ENCODE results near the gene BMPR1A. TPM values are rescaled to one million over a fixed set of nuclear protein-coding genes. Genes with fewer than 3 reads are reported as not detected.
"Not testable (repeated sequence)": the region's sequence is repeated elsewhere in the genome, so short reads cannot be mapped to it uniquely, and the experiment has no call there.

Gene BMPR1A
- total RNA-seq, 2 donors from 2014 or later, result 3.5 to 14.6 TPM

DNA sequence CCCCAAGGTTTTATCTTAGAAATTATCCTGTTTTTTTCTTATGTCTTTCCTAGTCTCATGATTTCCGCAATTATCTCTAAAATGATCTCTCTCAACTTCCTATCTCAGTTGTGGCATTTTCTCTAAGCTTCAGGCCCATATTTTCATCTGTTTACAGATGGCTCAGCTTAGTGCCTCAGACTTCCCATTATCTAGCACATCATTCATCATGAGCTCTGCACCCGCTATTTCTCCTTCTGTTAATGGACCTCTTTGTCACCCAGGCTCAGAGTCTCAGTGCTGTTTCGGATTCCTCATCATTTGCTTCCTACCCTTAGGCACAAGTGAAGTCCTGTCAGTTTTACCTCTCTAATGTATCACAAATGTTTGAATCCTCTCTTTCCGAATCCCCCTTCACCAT lies 84.1 kb downstream of the BMPR1A start:
- H3K36me3 Mint-ChIP-seq, result no peaks in the 10 kb centered on the region
- DNase-seq (ENCODE audit: low spot score in 2 of 2), result no peak
- no peak for ATAC-seq
- H3K27ac Mint-ChIP-seq, result no peak overlapping the region
- no peaks in the 10 kb centered on the region for H3K9me3 Mint-ChIP-seq

DNA sequence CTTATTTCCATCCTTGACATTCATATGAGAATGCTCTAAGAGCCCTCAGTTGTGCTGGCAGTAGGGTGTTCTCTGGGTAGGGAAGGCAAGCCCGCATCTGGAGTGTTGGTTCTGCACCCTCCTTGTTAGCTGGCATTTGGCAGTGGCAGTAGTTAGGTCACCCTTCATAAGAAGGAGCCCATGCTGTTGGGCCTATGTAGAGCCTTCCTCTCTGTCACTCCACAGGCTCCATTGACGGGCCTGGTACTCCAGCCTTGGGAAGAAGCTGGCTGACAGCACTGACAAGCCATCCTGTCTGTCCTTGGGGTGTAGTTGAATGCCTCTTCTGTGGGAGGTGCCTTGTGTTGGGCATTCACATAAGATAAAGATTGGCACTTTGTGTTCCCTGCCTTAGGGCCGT lies 89.7 kb downstream of the BMPR1A start:
- no peaks in the 10 kb centered on the region for H3K9me3 Mint-ChIP-seq
- ATAC-seq (no peak), DNase-seq (ENCODE audit: low spot score in 2 of 2) (no peak)
- no peak overlapping the region for H3K27ac Mint-ChIP-seq
- no peaks in the 10 kb centered on the region for H3K36me3 Mint-ChIP-seq

DNA sequence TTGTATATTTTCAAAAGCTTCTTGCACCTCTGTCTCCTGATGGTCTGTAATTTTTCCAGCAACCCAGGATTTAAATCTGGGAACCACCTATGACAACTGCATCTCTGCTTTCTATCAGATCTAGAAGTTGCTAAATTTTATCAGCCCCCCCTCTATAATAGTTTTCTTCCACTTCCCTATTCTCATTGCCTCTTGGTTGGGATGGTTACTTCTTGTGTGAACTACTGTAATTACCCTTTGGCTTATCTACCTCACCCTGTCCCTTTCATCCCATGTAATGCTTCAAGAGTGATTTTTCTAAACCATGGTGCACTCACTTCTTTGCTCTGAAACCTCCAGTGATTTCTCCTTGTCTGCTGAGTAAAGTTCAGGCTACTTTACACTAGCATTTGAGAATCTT lies 92.3 kb downstream of the BMPR1A start:
- Mint-ChIP-seq H3K27ac (no peak overlapping the region), H3K9me3 (peaks cover 0 to 3% of the 10 kb centered on the region in 2 donors)
- ATAC-seq, result no peak

DNA sequence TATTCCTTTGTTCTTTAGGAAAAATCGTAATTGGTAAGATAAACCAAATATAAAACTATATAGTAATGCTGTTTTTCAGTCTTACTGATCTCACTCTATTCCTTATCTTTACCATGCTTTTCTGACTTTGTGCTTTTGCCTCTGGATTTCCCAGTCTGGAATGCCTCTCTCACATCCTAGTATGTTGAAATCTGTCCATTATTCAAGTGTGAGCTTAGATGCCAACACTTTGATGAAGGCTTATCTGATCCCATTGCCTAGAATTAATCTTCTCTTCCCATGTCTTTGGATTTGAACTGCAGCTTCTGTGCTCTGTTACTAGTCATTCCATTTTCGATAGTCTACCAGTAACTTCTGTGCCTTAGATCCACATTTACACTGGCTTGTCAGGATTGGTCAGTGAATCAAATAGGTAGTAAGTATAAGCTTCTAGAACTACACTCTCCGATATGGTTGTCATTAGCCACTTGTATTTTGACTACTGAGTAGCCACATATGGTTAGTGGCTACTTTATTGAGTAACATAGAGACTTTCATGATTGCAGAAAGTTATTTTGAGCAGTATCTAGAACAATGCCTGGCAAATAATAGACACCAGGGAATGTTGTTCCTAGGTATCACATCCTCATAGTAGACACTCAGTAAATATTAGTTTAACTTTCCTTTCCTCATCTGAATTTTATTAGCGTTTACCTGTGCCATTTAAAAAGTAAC lies 92.9 kb downstream of the BMPR1A start:
- Mint-ChIP-seq H3K27ac (no peak overlapping the region), H3K9me3 (peaks cover 0 to 3% of the 10 kb centered on the region in 2 donors), H3K36me3 (peaks cover 10 to 11% of the 10 kb centered on the region in 2 donors)
- DNase-seq (ENCODE audit: low spot score in 2 of 2), result no peak
- no peak for ATAC-seq

More for the DNA sequence above, 92.3 kb downstream of the BMPR1A start:
- DNase-seq (ENCODE audit: low spot score in 2 of 2), result no peak
- peaks cover 10 to 11% of the 10 kb centered on the region in 2 donors for H3K36me3 Mint-ChIP-seq

DNA sequence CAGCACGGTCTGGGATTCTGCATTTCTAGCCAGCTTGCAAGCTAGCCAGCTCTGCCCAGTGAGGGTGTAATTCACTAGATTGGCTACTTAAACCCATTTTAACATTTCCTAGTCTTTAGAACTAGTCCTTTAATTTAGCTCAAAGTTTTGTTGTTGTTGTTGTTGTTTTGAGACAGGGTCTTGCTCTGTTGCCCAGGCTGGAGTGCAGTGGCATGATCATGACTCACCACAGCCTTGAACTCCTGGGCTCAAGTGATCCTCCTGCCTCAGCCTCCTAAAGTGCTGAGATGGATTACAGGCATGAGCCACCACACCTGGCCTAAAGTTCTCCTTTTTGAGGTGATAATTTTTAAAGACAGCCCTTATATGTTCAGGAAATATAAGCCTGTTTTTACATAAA lies 94.1 kb downstream of the BMPR1A start:
- DNase-seq (ENCODE audit: low spot score in 2 of 2) (no peak), ATAC-seq (no peak)
- no peak overlapping the region for H3K27ac Mint-ChIP-seq
- peaks cover 10 to 11% of the 10 kb centered on the region in 2 donors for H3K36me3 Mint-ChIP-seq
- peaks cover 0 to 3% of the 10 kb centered on the region in 2 donors for H3K9me3 Mint-ChIP-seq

DNA sequence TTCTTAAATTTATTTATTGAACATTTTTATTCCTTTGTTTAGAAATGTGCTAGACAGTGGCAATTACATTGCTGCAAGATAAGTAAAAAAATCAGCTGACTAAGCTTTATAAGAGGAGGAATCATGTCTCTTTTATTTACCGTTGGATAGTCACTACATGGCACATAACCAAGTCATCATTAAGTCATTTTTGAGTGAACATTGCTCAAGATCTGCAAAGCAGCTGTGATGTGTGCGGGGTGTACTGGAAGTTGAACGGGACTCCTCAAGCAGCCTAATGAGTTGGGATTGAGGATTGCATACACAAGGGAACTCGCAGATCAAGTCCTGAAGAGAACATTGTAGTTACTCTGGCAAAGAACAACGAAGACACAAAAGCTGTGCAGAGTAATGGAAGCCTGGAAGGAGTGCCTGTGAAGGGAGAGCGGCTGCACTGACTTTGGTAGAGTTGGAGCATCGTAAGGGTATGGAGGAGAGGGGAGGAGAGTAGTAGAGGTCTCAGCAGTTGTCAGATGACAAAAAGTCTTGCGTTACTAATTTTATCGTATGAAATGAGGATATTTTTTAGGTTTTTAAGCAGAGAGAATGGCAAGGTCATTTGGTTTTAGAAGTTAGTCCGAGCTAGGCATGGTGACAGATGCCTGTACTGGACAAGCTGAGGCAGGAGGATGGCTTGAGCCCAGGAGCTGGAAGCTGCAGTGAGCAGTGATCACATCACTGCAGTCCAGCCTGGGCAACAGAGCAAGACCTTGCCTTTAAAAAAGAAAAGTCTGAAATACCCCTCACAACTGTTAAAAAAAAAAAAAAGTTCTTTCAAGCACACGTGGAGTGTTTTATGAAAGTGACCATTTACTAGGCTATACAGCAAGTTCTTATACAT lies 95.1 kb downstream of the BMPR1A start:
- DNase-seq (ENCODE audit: low spot score in 2 of 2) (no peak), ATAC-seq (no peak)
- no peak overlapping the region for H3K27ac Mint-ChIP-seq
- H3K9me3 Mint-ChIP-seq, result peaks cover 0 to 3% of the 10 kb centered on the region in 2 donors
- peaks cover 10 to 11% of the 10 kb centered on the region in 2 donors for H3K36me3 Mint-ChIP-seq

DNA sequence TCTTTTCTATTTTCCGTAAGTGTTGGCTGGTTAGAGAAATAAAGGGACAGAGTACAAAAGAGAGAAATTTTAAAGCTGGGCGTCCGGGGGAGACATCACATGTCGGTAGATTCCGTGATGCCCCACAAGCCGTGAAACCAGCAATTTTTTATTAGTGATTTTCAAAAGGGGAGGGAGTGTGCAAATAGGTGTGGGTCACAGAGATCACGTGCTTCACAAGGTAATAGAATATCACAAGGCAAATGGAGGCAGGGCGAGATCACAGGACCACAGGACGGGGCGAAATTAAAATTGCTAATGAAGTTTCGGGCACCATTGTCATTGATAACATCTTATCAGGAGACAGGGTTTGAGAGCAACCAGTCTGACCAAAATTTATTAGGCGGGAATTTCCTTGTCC lies 97.2 kb downstream of the BMPR1A start:
- not testable (repeated sequence) for ATAC-seq, H3K9me3 Mint-ChIP-seq

DNA sequence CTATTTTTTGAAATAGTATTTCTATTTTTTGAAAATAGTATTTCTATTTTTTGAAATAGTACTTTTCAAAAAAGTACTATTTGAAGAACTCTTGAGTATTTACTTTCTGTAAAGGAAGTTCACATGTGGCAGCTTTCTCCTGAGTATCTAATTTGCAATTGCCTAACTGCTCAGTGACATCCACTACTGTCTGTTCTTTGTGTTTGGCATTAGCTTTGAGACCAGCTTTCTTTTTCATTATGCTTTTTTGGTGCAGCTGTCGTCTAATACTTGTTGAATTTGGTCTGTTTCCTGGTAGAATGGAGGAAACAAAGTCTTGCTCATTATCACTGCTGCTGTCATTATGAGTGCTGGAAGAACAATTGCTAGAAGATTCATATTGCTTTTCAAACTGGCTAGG lies 99.1 kb downstream of the BMPR1A start:
- Mint-ChIP-seq H3K27ac (no peak overlapping the region), H3K36me3 (peaks cover 10 to 11% of the 10 kb centered on the region in 2 donors), H3K9me3 (peaks cover 0 to 3% of the 10 kb centered on the region in 2 donors)
- ATAC-seq (no peak), DNase-seq (ENCODE audit: low spot score in 2 of 2) (no peak)

More for the DNA sequence above, 97.2 kb downstream of the BMPR1A start:
- DNase-seq (ENCODE audit: low spot score in 2 of 2); H3K27ac Mint-ChIP-seq: not testable (repeated sequence)
- peaks cover 10 to 11% of the 10 kb centered on the region in 2 donors for H3K36me3 Mint-ChIP-seq

DNA sequence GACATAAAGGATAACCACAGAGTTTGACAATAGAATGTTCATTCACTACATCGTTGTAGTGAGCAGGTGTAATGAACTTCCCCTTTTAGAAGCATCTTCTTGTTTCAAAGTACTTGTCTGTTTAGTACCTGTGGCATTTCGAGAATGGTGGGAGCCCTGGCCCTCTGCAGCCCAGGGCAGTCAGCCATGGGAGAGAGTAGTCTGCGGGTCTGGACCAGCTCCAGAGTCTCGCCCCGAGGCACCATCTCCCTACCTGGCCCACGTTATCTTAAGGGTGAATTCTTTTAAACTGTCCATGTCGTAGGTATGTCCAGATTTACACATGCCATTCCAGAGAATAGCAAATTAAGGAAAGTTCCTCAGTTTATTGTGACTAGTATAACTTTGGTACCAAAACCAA lies 99.7 kb downstream of the BMPR1A start:
- peaks cover 0 to 3% of the 10 kb centered on the region in 2 donors for H3K9me3 Mint-ChIP-seq
- no peak overlapping the region for H3K27ac Mint-ChIP-seq
- ATAC-seq (no peak), DNase-seq (ENCODE audit: low spot score in 2 of 2) (no peak)
- peaks cover 10 to 11% of the 10 kb centered on the region in 2 donors for H3K36me3 Mint-ChIP-seq

DNA sequence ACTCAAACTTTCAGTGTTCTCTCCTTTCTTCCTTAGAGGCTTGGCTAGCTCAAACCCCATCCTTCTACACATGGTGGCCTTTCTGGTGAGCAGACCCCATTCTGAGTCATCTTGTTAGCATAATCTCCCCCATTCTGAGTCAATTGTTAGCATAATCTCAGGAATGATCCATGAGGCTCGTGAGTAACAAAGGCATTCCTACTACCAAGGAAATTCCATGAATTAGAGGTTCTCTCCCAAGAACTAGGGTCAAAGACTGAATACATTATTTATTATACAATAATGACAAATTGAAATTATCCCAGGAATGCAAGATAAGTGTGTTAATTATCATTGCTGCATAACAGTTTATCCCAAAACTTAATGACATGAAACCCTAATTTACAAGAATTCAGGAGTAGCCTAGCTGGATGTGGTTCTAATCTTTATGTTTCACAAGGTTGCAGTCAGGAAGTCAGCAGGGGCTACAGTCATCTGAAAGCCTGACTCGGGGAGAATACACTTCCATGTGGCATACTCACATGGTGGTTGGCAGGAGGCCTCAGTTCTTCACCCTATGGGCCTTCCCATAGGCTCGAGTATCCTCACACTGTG lies 100.8 kb downstream of the BMPR1A start:
- Mint-ChIP-seq H3K36me3 (peaks cover 4 to 5% of the 10 kb centered on the region in 2 donors), H3K9me3 (peaks cover 0 to 3% of the 10 kb centered on the region in 2 donors), H3K27ac (no peak overlapping the region)
- no peak for ATAC-seq
- DNase-seq (ENCODE audit: low spot score in 2 of 2), result no peak

DNA sequence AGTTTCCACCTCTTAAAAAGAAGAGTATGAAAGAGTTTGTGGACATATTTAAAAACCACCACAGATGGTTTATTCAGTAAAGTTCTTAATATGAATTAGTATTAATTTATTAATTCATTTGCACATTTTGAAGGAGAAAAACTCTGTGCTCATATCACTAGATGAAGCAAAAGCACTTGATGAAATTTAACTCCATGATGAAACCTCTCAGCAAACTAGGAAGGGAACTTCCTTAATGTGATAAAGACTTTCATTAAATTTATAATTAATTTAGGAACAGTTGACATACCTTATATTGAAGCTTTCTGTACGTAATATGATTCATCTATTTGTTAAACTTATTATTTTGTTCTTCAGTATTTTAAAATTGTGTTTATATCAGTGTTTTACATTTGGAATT lies 101.6 kb downstream of the BMPR1A start:
- Mint-ChIP-seq H3K36me3 (peaks cover 4 to 5% of the 10 kb centered on the region in 2 donors), H3K9me3 (peaks cover 0 to 3% of the 10 kb centered on the region in 2 donors), H3K27ac (no peak overlapping the region)
- no peak for DNase-seq (ENCODE audit: low spot score in 2 of 2)
- no peak for ATAC-seq

DNA sequence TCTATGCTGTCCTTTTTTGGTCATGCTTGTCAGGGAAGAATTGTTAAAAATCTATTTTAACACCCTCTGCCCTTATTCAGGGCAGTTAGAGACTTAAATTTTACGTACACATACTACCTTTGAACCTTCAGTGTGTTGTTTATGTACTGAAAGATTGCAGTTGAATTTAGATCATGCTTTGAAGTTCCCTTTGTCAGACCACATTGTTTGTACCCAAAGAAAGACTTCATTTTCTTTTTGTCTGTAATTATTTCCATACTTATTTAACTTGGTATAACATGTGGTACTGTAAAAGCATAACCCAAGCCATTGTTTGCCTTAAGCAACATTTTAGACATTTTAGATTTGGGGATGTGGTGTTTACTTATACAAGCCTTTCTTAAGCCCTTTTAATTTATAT lies 104.9 kb downstream of the BMPR1A start:
- Mint-ChIP-seq H3K27ac (no peak overlapping the region), H3K36me3 (no peaks in the 10 kb centered on the region), H3K9me3 (no peaks in the 10 kb centered on the region)
- ATAC-seq (no peak), DNase-seq (ENCODE audit: low spot score in 2 of 2) (no peak)

DNA sequence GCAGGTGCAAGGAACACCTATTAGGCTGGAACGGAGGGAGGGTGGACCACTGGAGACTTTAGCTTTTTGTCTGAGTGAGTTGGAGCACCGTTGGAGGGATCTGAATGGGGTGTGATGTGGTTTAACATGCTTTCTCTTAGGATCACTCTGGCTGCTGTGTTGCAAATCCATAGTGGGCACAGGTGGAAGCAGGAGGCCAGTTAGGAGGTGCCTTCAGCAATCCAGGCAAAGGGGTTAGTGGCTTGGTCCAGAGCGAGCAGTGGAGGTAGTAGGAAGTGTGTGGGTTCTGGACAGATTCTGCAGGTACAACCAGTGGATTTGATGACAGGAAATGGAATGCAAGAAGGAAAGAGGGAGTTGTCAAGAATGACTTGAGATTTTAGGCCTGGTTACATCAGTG lies 106.0 kb downstream of the BMPR1A start:
- no peak for ATAC-seq
- Mint-ChIP-seq H3K36me3 (no peaks in the 10 kb centered on the region), H3K27ac (peak overlapping the region in 1 of 2 donors; percentile 0), H3K9me3 (no peaks in the 10 kb centered on the region)
- DNase-seq (ENCODE audit: low spot score in 2 of 2), result no peak

DNA sequence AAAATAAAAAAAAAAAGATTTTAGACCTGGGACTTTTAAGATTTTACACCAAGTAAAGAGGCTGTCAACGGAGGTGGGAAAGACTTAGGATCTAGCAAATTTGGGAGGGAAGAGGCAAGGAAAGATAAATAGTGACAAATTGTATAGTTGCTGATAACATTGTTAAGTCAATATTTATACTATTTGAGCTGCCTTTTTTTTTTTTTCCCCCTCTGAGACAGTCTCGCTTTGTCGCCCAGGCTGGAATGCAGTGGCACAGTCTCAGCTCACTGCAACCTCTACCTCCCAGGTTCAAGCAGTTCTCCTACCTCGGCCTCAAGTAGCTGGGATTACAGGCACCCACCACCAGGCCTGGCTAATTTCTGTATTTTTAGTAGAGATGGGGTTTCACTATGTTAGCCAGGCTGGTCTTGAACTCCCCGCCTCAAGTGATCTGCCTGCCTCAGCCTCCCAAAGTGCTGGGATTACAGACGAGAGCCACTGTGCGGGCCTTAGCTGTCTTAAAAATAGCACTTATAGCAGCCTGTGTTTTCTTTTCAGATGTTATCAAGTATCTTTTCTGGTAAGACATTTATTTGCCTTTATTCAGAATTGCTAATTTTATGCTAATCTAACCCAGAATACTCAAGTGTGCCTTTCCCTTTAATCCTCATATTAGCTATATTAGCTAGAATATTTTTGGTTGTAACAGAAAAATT lies 106.5 kb downstream of the BMPR1A start:
- Mint-ChIP-seq H3K36me3 (no peaks in the 10 kb centered on the region), H3K9me3 (no peaks in the 10 kb centered on the region), H3K27ac (no peak overlapping the region)
- no peak for DNase-seq (ENCODE audit: low spot score in 2 of 2)
- ATAC-seq, result no peak

DNA sequence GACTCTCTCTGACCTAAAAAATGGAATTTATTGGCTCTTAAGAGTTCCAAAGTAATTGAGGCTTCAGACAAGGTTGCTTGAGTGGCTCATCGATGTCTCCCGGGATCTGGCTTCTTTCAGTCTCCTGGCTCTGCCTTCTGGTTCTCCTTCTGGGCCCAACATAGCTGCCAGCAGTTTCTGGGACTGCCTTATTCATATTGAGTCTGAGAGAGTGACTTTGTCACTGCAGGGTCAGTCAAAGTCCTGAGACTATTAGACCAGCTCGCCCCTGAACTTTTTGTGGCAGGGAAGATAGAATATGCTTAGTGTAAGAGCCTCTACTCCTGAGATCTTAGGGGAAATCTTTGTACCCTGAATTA lies 107.0 kb downstream of the BMPR1A start:
- DNase-seq (ENCODE audit: low spot score in 2 of 2) (no peak), ATAC-seq (no peak)
- Mint-ChIP-seq H3K36me3 (no peaks in the 10 kb centered on the region), H3K9me3 (no peaks in the 10 kb centered on the region), H3K27ac (no peak overlapping the region)

DNA sequence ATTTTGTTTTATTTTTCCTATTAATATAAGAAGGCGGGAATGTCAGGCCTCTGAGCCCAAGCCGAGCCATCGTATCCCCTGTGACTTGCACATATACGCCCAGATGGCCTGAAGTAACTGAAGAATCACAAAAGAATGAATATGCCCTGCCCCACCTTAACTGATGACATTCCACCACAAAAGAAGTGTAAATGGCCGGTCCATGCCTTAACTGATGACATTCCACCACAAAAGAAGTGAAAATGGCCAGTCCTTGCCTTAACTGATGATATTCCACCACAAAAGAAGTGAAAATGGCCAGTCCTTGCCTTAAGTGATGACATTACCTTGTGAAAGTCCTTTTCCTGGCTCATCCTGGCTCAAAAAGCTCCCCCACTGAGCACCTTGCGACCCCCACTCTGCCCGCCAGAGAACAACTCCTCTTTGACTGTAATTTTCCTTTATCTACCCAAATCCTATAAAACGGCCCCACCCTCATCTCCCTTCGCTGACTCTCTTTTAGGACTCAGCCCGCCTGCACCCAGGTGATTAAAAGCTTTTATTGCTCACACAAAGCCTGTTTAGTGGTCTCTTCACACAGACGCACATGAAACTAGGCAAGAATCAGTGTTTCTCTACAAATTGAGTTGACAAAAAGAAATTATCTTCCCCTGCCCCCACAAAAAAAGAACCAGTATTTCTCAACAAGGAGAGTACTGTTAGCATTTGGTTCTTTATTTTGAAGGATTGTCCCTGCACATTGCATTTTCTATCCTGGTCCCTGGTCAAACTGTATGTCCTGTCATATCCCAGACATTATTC lies 108.8 kb downstream of the BMPR1A start:
- not testable (repeated sequence) for H3K9me3 Mint-ChIP-seq; ATAC-seq; DNase-seq (ENCODE audit: low spot score in 2 of 2); H3K36me3 Mint-ChIP-seq
- H3K27ac Mint-ChIP-seq, result peak overlapping the region in 1 of 2 donors; percentile 3
